DLD1 (cell line): ENCODE measurements around the gene NRXN3.

ENCODE experiments used
- in situ Hi-C: cut with HindIII; loops from 2 replicates; pipeline ENCODE4 v1.10.0; 2017; ENCODE audit warnings: low sequenced_read_pairs

Gene NRXN3

GRCh38 chr14:78240567-78240966 lies 70.4 kb downstream of the NRXN3 start:
- in situ Hi-C loops = no loop called here

- in situ Hi-C loops = no loop called here
Observed at GRCh38 chr14:78242086-78242485, 71.9 kb downstream of the NRXN3 start.

GRCh38 chr14:78243187-78243586 lies 73.0 kb downstream of the NRXN3 start:
- in situ Hi-C loops = no loop called here

GRCh38 chr14:78245238-78245637 lies 75.1 kb downstream of the NRXN3 start:
- in situ Hi-C loops = no loop called here

GRCh38 chr14:78248501-78249090 lies 78.4 kb downstream of the NRXN3 start:
- in situ Hi-C loops = no loop called here

- in situ Hi-C loops = no loop called here
Observed at GRCh38 chr14:78251308-78251707, 81.1 kb downstream of the NRXN3 start.

GRCh38 chr14:78253986-78254385 lies 83.8 kb downstream of the NRXN3 start:
- in situ Hi-C loops = no loop called here

- in situ Hi-C loops = no loop called here
Observed at GRCh38 chr14:78254911-78255461, 84.8 kb downstream of the NRXN3 start.

- in situ Hi-C loops = no loop called here
Observed at GRCh38 chr14:78259831-78260230, 89.7 kb downstream of the NRXN3 start.

GRCh38 chr14:78278464-78279250 lies 108.5 kb downstream of the NRXN3 start:
- in situ Hi-C loops = no loop called here

GRCh38 chr14:78282437-78282836 lies 112.3 kb downstream of the NRXN3 start:
- in situ Hi-C loops = no loop called here

GRCh38 chr14:78286210-78286609 lies 116.0 kb downstream of the NRXN3 start:
- in situ Hi-C loops = loop anchor here (5.0 kb wide), 1 partner anchor 49 kb away; no protein-coding TSS in a partner anchor

- in situ Hi-C loops = no loop called here
Observed at GRCh38 chr14:78292003-78292402, 121.8 kb downstream of the NRXN3 start.

GRCh38 chr14:78297858-78298257 lies 127.7 kb downstream of the NRXN3 start:
- in situ Hi-C loops = no loop called here

GRCh38 chr14:78298298-78298697 lies 128.1 kb downstream of the NRXN3 start:
- in situ Hi-C loops = no loop called here

GRCh38 chr14:78302841-78303240 lies 132.7 kb downstream of the NRXN3 start:
- in situ Hi-C loops = no loop called here

- in situ Hi-C loops = no loop called here
Observed at GRCh38 chr14:78307671-78308070, 137.5 kb downstream of the NRXN3 start.

- in situ Hi-C loops = no loop called here
Observed at GRCh38 chr14:78308079-78308478, 137.9 kb downstream of the NRXN3 start.

- in situ Hi-C loops = no loop called here
Observed at GRCh38 chr14:78310272-78310671, 140.1 kb downstream of the NRXN3 start.

- in situ Hi-C loops = no loop called here
Observed at GRCh38 chr14:78313499-78313898, 143.3 kb downstream of the NRXN3 start.

GRCh38 chr14:78314484-78314883 lies 144.3 kb downstream of the NRXN3 start:
- in situ Hi-C loops = no loop called here

- in situ Hi-C loops = no loop called here
Observed at GRCh38 chr14:78316052-78316451, 145.9 kb downstream of the NRXN3 start.
